Measurements from ENCODE around the gene UNC119B.

Gene UNC119B

DNA sequence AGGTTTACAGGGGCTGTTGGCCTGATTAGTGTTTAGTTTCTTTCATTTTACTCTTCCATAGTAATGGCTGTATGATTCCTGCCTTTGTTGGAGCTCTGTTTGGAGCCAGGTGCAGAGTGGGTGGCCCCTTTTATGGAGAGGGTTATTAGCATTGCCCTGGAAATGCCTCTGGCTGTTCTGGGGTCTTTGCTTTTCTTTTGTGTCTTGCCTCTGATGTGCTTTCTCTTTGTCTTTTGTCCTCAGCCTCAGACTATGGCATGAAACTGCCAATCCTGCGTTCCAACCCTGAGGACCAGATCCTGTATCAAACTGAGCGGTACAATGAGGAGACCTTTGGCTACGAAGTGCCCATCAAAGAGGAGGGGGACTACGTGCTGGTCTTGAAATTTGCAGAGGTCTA lies 16.4 kb upstream of the UNC119B start:
- TF ChIP-seq JUND (IDR thresholded peaks at IDR 0.05; ENCODE audit: low read depth) = no peak
- DNase-seq (ENCODE audit: low read depth in 1 of 2, low spot score in 1 of 2) = no peak
- in situ Hi-C loops (cut with HindIII; ENCODE audit: low pct_unique_long_range_greater_than_20kb, low sequenced_read_pairs) = no loop called here

DNA sequence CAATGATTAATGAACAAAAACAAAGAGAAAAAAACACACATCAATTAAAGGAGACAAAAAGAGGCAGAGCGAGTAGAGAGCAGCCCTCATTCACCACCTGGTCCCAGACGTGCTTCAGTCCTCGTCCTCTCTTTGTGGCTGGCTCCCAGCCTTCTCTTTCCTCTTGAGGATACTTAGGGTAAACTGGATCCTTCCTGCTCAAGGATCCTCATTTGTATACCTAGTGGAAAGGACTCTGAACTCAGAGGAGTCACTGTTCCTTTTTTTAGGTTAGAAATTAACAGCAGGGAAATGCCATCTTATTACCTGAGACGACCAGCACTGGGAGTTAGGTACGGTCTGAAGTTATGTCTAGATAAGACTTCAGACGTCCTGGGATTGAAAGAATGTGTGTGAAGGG lies 13.6 kb upstream of the UNC119B start:
- in situ Hi-C loops (cut with HindIII; ENCODE audit: low pct_unique_long_range_greater_than_20kb, low sequenced_read_pairs) = no loop called here
- no peak for TF ChIP-seq JUND (IDR thresholded peaks at IDR 0.05; ENCODE audit: low read depth)
- DNase-seq (ENCODE audit: low read depth in 1 of 2, low spot score in 1 of 2) = no peak

DNA sequence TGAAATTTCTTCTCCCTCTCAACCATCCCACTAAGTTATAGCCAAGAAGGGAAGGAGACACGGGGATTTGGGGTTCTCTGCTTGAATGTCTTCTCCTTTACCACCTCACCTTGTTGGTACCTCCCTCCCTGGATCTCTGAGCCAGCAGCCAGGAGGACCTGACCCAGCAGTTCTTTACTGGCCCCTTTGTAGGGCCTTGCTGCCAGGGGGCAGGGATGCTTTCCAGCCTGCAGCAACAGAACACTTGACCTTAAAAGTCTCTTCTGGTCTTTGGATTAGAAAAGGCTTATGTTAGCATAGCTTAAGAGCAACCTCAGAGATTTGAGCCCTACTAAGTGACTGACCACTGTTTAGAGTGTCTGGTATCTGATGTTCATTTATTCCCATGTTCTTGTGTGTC lies 12.9 kb upstream of the UNC119B start:
- in situ Hi-C loops (cut with HindIII; ENCODE audit: low pct_unique_long_range_greater_than_20kb, low sequenced_read_pairs) = no loop called here
- no peak for DNase-seq (ENCODE audit: low read depth in 1 of 2, low spot score in 1 of 2)
- TF ChIP-seq JUND (IDR thresholded peaks at IDR 0.05; ENCODE audit: low read depth) = no peak

DNA sequence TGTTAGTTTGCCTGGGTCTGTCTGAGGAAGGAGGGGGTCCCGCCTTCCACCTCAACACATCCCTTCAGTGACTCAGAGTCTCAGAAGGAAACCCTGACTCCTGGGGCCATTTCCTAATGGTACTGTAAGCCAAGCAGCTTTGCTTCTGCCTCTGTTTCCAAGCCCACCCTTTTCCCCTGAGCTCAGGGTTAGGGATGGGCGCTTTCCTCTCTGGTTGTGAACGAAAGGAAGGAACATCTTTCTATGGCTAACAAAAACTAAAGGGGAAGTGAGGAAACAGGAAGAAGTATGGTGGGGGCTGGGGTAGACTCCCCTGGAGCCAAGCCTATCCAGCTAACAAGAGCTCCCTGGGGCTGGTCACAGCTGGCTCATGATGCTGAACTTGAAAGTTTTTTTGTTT lies 11.6 kb upstream of the UNC119B start:
- no peak for DNase-seq (ENCODE audit: low read depth in 1 of 2, low spot score in 1 of 2)
- in situ Hi-C loops (cut with HindIII; ENCODE audit: low pct_unique_long_range_greater_than_20kb, low sequenced_read_pairs) = no loop called here
- TF ChIP-seq JUND (IDR thresholded peaks at IDR 0.05; ENCODE audit: low read depth) = no peak

DNA sequence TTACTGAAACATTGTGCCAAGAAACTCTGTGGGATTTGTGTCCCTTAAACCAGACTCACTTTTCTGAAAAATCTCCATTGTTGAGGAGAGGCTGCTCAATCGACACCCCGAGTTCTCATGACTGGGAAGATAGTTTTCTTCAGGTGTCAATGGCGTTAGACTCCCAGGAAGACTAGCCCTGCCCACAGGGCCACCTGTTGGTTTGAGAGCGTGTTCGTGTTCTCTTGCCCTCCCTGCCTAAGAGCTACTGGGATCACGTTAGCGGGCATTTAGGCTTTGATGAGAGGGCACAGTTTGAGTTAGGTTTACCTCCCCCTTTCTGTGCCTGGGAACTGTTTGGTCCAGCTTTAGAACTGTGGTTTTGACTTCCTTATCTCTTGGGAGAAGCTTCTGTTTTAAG lies 10.7 kb upstream of the UNC119B start:
- no peak for DNase-seq (ENCODE audit: low read depth in 1 of 2, low spot score in 1 of 2)
- in situ Hi-C loops (cut with HindIII; ENCODE audit: low pct_unique_long_range_greater_than_20kb, low sequenced_read_pairs) = no loop called here
- TF ChIP-seq JUND (IDR thresholded peaks at IDR 0.05; ENCODE audit: low read depth) = no peak

DNA sequence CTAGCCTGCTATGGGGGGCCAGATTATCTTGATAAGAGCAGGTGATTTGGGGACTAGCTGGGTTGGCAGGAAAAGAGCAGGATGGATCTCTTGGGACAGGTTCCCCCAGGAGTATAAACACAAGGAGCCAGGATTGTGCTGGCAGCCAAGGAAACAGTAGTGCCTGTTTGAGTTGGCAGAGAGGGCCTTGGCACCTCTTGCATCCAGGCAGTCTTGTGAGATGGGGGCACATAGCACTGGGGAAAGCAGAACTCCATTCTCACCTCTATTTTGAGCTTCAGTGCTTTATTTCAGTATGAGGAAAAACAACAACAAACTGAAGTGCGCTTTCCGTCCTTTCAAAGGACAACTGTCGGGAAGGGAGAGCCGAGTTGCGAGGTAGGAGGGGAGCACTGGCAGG lies 9.4 kb upstream of the UNC119B start:
- TF ChIP-seq JUND (IDR thresholded peaks at IDR 0.05; ENCODE audit: low read depth) = no peak
- in situ Hi-C loops (cut with HindIII; ENCODE audit: low pct_unique_long_range_greater_than_20kb, low sequenced_read_pairs) = no loop called here
- no peak for DNase-seq (ENCODE audit: low read depth in 1 of 2, low spot score in 1 of 2)

DNA sequence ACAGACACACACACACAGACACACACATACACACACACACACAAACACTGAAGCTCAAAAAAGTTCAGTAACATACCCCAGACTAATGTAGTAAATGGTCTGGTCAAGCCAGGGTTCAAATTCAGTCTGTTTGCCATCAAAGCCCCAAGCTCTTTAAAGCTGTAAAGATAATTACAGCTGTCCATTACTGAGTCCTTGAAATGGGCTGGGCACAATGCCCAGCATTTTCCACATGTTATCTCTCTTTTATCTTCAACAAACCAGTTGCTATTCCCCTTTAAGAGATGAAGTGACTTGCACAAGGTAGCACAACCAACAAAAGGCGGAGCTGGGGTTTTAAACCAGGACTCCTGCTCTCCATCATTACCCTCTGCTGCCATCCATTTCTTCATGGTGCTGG lies 7.6 kb upstream of the UNC119B start:
- TF ChIP-seq JUND (IDR thresholded peaks at IDR 0.05; ENCODE audit: low read depth) = no peak

DNA sequence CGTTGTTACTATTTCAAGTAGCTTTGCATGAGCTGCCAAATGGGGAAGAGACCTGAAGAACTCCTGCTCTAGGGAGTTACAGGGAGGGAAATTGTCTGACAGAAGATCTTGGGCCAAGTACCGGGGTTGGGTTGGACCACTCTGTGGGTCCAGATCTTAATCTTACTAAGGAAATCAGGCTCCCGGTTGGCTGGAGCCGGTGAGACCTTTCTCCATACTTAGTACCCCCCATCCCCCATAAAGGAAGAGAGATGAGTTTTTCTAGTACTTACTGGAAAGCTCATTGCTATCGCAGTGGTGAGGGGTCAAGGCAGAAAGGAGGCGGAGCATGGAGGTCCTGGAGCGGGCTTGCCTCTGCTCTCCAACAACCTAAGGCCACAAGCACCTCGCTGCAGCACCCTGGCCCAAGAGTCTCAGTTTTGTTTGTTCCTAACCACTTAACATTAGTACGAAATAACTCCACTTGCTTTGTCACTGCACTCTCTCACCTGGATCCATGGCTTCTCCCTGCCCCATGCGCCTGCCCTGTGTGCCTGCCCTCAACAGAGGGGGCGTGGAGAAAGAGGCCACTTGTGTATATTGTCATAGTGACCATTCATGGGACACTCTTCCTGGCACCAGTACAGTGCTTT lies 6.8 kb upstream of the UNC119B start:
- DNase-seq (ENCODE audit: low read depth in 1 of 2, low spot score in 1 of 2) = no peak
- in situ Hi-C loops (cut with HindIII; ENCODE audit: low pct_unique_long_range_greater_than_20kb, low sequenced_read_pairs) = no loop called here
- TF ChIP-seq JUND (IDR thresholded peaks at IDR 0.05; ENCODE audit: low read depth) = no peak

More for the DNA sequence above, 7.6 kb upstream of the UNC119B start:
- in situ Hi-C loops (cut with HindIII; ENCODE audit: low pct_unique_long_range_greater_than_20kb, low sequenced_read_pairs) = no loop called here
- DNase-seq (ENCODE audit: low read depth in 1 of 2, low spot score in 1 of 2) = no peak

DNA sequence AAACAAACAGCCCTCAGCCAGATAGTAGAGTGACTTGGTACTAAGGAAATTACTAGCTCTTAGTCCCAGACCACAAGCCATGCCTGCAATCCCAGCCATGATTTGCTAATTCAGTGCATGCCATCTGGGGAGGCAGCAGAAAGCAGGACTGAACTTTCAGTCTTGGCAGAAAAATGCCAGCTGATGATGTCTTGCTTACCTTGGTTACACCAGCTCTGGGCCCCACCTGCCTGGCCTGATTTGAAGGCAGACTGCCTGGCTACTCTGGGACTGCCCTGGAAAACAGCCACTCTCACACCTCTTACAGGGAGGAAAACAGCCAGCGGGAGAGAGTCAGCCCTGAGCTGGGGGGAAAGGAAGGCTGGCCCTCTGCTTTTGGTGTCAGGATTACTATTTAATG lies 4.6 kb upstream of the UNC119B start:
- DNase-seq (ENCODE audit: low read depth in 1 of 2, low spot score in 1 of 2) = no peak
- no peak for TF ChIP-seq JUND (IDR thresholded peaks at IDR 0.05; ENCODE audit: low read depth)
- in situ Hi-C loops (cut with HindIII; ENCODE audit: low pct_unique_long_range_greater_than_20kb, low sequenced_read_pairs) = no loop called here

DNA sequence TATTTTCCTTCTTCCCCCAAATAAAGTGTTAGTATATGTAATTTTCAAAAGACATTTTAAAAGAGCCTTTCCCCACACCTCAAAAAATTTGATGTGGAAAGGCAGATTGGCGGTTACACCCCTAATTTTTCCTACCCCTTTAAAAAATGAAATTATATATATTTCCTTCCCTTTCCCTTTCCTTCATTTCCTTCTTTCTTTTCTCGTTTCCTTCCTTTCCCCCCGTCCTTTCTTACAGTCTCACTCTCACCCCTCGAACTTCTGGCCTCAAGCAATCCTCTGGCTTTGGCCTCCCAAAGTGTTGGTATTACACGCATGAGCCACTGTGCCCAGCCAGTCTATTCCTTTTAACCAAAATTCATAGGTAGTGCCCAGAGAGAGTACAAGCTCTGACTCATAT lies 4.2 kb upstream of the UNC119B start:
- TF ChIP-seq JUND (IDR thresholded peaks at IDR 0.05; ENCODE audit: low read depth) = no peak
- no peak for DNase-seq (ENCODE audit: low read depth in 1 of 2, low spot score in 1 of 2)
- in situ Hi-C loops (cut with HindIII; ENCODE audit: low pct_unique_long_range_greater_than_20kb, low sequenced_read_pairs) = no loop called here

DNA sequence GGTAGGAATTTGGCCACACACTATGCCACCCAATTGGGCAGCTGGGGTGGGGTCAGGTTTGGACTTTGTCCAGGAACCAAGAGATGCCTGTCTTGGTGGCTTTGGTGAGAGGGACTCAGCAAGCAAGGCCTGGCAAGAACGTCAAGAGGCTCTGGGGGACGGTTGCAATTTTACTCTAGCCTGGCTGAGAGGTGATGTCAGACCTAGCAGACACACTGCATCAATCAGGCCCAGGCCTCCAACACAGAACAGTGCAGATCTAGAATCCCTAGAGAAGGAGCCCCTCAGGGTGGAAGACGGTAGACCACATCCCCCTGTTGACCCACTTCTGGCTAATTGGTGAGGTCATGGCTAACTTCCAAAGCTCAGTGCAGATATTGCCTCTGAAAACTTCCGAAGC lies 1.6 kb upstream of the UNC119B start:
- no peak for TF ChIP-seq JUND (IDR thresholded peaks at IDR 0.05; ENCODE audit: low read depth)
- in situ Hi-C loops (cut with HindIII; ENCODE audit: low pct_unique_long_range_greater_than_20kb, low sequenced_read_pairs) = no loop called here

DNA sequence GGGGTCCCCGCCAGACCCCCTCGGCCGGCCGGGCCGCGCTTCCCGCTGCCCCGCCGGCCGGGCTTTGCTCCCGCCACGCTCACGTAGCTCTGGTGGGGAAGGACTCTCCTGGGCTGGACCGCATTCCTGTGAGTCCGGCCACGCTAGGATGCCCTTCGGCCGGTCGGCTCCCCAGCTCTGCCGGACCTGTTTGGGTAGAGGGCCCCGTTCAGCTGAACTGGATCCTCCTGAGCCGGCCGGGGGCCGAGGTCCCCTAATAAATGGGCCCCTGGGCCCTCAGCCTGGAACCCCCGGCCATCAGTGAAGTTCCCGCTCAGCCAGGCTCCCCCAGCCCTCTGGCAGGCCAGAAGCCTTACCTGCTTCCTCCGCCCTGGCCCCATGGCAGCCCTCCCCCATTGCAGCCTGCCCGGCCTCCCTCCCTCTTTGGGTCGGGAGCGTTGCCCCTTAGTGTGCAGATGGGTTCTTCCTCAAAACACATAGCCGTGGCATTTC lies 593 bp downstream of the UNC119B start:
- no peak for TF ChIP-seq JUND (IDR thresholded peaks at IDR 0.05; ENCODE audit: low read depth)
- in situ Hi-C loops (cut with HindIII; ENCODE audit: low pct_unique_long_range_greater_than_20kb, low sequenced_read_pairs) = no loop called here
- DNase-seq (ENCODE audit: low read depth in 1 of 2, low spot score in 1 of 2) = peak; percentile 42 to 46

More for the DNA sequence above, 1.6 kb upstream of the UNC119B start:
- DNase-seq (ENCODE audit: low read depth in 1 of 2, low spot score in 1 of 2) = no peak

DNA sequence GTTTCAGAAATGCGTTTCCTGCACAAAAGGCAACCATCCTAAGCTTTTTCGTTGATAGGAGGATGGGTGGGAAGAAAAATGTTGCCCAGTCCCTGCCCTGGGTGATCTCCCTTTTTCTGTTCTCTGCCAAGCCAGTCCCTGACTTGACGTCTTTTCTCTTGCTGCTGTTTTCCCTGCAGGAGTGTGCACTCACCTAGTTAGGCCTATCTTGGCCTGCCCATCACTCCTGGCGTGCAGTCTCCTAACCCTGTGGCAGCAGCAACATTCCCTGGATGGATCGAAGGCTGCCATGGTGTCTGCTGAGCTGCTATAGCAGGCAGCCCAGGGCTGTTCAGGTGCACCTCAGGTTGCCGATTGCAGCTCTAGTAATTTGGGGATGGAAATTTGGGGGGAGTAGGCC lies 1.2 kb downstream of the UNC119B start:
- in situ Hi-C loops (cut with HindIII; ENCODE audit: low pct_unique_long_range_greater_than_20kb, low sequenced_read_pairs) = no loop called here
- DNase-seq (ENCODE audit: low read depth in 1 of 2, low spot score in 1 of 2) = peak in 1 of 2 experiments; percentile 37
- no peak for TF ChIP-seq JUND (IDR thresholded peaks at IDR 0.05; ENCODE audit: low read depth)

DNA sequence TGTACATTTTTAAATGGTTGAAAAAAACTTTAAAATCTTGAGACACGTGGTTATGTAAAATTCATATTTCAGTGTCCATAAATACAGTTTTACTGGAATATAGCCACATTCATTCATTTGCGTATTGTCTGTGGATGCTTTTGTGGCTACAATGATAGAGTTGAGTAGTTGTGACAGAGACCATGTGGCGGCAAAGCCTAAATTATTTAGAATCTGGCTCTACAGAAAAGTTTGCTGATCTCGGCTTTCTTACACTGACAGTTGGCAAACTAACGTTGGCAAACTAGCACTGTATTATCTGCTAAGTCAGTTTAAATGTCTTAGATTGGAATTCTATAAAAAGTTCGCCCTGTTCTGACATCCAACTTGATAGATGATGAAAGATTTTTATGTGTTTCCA lies 2.4 kb downstream of the UNC119B start:
- in situ Hi-C loops (cut with HindIII; ENCODE audit: low pct_unique_long_range_greater_than_20kb, low sequenced_read_pairs) = no loop called here
- no peak for TF ChIP-seq JUND (IDR thresholded peaks at IDR 0.05; ENCODE audit: low read depth)
- no peak for DNase-seq (ENCODE audit: low read depth in 1 of 2, low spot score in 1 of 2)

All from T47D (cell line).